Measurements from ENCODE around the gene SMTN. TPM values are rescaled to one million over a fixed set of nuclear protein-coding genes. Genes with fewer than 3 reads are reported as not detected.
"Not testable (repeated sequence)": the region's sequence is repeated elsewhere in the genome, so short reads cannot be mapped to it uniquely, and the experiment has no call there.

The SMTN gene
- total RNA-seq, 4 donors from 2014 or later: 42.3 to 54.6 (median 50.5) TPM

DNA sequence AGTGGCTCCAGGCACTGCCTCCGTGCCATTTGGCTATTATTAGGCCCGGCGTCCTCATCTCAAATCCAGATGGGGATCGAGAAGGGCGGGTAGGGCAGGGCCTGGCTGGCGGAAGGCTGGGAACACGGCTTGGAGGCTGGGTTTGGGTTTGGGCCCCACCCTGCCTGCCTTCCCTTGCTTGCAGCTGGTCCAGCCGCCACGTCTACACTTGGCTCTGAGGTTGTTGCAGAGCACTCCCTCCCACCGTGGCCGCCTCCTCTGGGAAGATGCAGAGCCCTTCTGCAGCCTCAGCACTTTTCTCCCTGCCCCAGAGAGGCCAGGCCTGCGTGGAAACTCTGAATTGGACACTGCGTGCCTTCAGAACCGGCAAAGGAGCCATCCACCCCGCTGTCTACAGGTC, 5.2 kb upstream of the SMTN start:
- Histone ChIP-seq H3K4me1 (peaks cover 24% of the 10 kb centered on the region), H3K9me3 (no peaks in the 10 kb centered on the region), H3K36me3 (no peaks in the 10 kb centered on the region), H3K4me3 (no peak overlapping the region), H3K27me3 (no peaks in the 10 kb centered on the region), H3K27ac (peak overlapping the region; percentile 78)
- peak; percentile 91 to 95 for DNase-seq (ENCODE audit: low spot score in 2 of 2)
- TF ChIP-seq, protein P1, sequence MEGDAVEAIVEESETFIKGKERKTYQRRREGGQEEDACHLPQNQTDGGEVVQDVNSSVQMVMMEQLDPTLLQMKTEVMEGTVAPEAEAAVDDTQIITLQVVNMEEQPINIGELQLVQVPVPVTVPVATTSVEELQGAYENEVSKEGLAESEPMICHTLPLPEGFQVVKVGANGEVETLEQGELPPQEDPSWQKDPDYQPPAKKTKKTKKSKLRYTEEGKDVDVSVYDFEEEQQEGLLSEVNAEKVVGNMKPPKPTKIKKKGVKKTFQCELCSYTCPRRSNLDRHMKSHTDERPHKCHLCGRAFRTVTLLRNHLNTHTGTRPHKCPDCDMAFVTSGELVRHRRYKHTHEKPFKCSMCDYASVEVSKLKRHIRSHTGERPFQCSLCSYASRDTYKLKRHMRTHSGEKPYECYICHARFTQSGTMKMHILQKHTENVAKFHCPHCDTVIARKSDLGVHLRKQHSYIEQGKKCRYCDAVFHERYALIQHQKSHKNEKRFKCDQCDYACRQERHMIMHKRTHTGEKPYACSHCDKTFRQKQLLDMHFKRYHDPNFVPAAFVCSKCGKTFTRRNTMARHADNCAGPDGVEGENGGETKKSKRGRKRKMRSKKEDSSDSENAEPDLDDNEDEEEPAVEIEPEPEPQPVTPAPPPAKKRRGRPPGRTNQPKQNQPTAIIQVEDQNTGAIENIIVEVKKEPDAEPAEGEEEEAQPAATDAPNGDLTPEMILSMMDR (IDR thresholded peaks at IDR 0.05): no peak
- TF ChIP-seq POLR2AphosphoS5 (IDR thresholded peaks at IDR 0.05) (no peak), EP300 (IDR thresholded peaks at IDR 0.05) (no peak), POLR2A (IDR thresholded peaks at IDR 0.05) (no peak)
- 31% methylated on average over 10 of the region's 15 CpGs for WGBS

DNA sequence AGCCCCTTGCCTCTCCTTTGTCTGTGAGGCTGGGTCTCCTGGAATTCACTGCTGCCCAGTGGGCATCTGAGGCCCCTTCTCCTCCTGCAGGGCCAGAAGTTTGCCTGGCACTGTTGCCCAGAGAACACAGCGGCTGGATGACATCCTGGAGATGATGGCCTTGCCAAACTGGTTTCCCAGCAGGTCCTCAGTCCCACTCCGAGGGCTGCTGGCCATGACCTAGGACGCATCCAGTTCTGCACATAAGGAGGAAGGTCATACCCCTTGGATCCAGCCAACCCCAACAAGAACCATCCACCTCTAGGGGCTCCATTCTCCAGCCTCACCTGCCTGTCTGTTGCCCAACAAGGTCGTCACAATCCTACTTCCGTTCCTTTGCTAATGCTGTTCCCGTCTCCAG, 3.4 kb upstream of the SMTN start:
- peaks cover 38% of the 10 kb centered on the region for H3K4me1 ChIP-seq

DNA sequence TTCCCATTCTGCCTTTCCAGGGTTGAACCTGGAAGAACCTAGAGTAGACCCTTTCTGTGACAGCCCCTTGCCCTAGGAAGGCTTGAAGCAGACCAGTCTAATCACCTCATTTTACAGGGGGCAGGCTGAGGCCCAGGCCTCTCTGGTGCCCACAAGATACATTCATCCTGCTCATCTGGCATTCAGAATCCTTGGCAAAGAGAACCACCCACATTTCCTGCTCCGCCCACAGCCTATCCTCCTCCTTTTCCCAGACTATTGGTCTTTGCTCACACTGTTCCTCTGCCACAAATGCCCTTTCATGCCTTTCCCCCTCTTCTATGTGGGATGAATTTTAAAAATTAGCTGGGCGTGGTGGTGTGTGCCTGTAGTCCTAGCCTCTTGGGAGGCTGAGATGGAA, 2.7 kb upstream of the SMTN start:
- not testable (repeated sequence) for H3K27ac ChIP-seq; H3K27me3 ChIP-seq; H3K9me3 ChIP-seq; H3K36me3 ChIP-seq; H3K4me3 ChIP-seq; DNase-seq (ENCODE audit: low spot score in 2 of 2)
- peaks cover 45% of the 10 kb centered on the region for H3K4me1 ChIP-seq
- 71% methylated on average over 2 of the region's 2 CpGs for WGBS

More for the DNA sequence above, 3.4 kb upstream of the SMTN start:
- Histone ChIP-seq H3K4me3 (no peak overlapping the region), H3K27me3 (no peaks in the 10 kb centered on the region), H3K36me3 (no peaks in the 10 kb centered on the region), H3K9me3 (no peaks in the 10 kb centered on the region), H3K27ac (no peak overlapping the region)
- TF ChIP-seq EP300 (IDR thresholded peaks at IDR 0.05): no peak
- no peak for TF ChIP-seq POLR2A (IDR thresholded peaks at IDR 0.05)
- TF ChIP-seq, protein P1 (IDR thresholded peaks at IDR 0.05): no peak
- TF ChIP-seq POLR2AphosphoS5 (IDR thresholded peaks at IDR 0.05): no peak
- 72% methylated on average over 6 of the region's 6 CpGs for WGBS
- DNase-seq (ENCODE audit: low spot score in 2 of 2): no peak

DNA sequence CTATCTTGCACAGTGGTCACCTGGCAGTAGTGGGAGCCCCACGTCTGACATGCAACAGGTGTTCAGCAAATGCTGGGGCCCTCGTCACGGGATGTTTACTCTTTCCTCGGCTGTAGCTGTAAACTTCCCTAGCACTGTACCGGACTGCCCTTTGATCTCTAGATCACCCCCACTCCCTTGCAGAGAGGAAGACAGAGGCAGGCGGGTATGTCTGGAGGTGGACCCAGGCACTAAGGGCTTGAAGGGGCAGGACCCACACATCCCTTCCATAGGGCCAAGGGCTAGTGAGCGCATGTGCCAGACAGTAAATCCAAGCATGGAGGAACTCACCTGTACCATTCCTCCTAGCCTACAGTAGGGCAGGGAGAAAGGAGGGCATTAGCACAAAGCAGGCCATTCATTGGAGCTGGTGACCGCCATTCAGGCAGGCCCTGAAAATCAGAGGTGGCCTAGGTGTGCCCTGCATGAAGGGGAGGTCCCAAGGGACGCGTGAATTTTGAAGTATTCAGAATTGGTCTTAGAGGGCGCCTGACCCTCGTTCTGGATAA, 1.9 kb upstream of the SMTN start:
- no peak for DNase-seq (ENCODE audit: low spot score in 2 of 2)
- Histone ChIP-seq H3K9me3 (no peaks in the 10 kb centered on the region), H3K27me3 (no peaks in the 10 kb centered on the region), H3K4me3 (no peak overlapping the region), H3K27ac (no peak overlapping the region), H3K36me3 (no peaks in the 10 kb centered on the region), H3K4me1 (peaks cover 53% of the 10 kb centered on the region)
- 90% methylated on average over 12 of the region's 12 CpGs for WGBS
- TF ChIP-seq, protein P1 (IDR thresholded peaks at IDR 0.05): no peak
- TF ChIP-seq POLR2AphosphoS5 (IDR thresholded peaks at IDR 0.05) (no peak), EP300 (IDR thresholded peaks at IDR 0.05) (no peak), POLR2A (IDR thresholded peaks at IDR 0.05) (no peak)

DNA sequence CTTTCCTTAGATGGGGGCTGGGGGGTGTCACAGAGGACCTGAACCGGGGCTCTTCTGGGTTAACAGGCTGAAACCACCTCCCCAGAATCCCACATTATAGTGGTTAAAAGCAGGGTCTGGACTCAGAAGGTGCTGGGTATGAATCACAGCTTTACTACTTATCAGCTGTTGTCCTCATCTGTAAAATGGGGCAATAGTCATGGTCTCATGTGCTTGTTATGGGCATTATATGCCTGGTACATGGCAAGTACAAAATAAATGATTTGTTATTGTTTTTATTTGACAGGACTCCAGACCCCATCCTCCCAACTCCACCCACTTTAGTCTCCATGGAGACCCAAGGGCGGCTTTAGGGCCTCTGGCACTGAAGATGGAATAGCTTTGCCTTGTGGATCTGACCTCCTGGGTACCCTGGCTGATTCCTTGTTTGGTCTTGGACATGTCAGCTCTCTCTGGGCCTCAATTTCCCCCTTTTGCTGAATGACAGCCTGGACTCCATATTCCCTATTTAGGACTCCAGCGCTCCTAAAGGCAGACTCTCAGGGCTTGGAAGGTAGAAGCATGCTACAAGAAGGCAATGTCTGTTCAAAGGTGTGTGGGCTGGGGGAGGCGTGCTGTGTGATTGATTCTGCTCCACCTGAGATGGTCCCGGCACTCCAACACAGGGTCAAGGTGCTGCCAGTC, 812 bp upstream of the SMTN start:
- TF ChIP-seq POLR2AphosphoS5 (IDR thresholded peaks at IDR 0.05) (no peak), EP300 (IDR thresholded peaks at IDR 0.05) (no peak), POLR2A (IDR thresholded peaks at IDR 0.05) (no peak)
- TF ChIP-seq, protein P1 (IDR thresholded peaks at IDR 0.05): no peak
- no peak for DNase-seq (ENCODE audit: low spot score in 2 of 2)
- 30% methylated on average over 5 of the region's 5 CpGs for WGBS
- H3K27me3 ChIP-seq: no peaks in the 10 kb centered on the region
- H3K9me3 ChIP-seq: no peaks in the 10 kb centered on the region
- no peaks in the 10 kb centered on the region for H3K36me3 ChIP-seq
- peak overlapping the region; percentile 76 for H3K4me3 ChIP-seq
- H3K27ac ChIP-seq: peak overlapping the region; percentile 86
- H3K4me1 ChIP-seq: peaks cover 59% of the 10 kb centered on the region

All from suprapubic skin (tissue), 4 donors.